Peyer's patch (tissue), 4 donors: ENCODE measurements around the gene MYBPC1. TPM values are rescaled to one million over a fixed set of nuclear protein-coding genes. Genes with fewer than 3 reads are reported as not detected.
A peak's percentile ranks its signal among the peaks of the same experiment; 100 is the strongest.

ENCODE experiments used
- DNase-seq, 3 donors: peaks; one replicate each; pipeline ENCODE4 v3.0.0-alpha.2; 2017 to 2019
- H3K27ac ChIP-seq, 4 donors: fragments of 200-600 bp; sonication (generic); one replicate each; pipeline ENCODE4 v1.5.1; 2016 to 2019
- H3K27me3 ChIP-seq, 2 donors: fragments of 200-600 bp; sonication (generic); one replicate each; pipeline ENCODE4 v1.5.1; 2019
- H3K36me3 ChIP-seq, 3 donors: fragments of 200-600 bp; sonication (generic); one replicate each; pipeline ENCODE4 v1.5.1; 2016 to 2019
- H3K4me1 ChIP-seq, 4 donors: fragments of 200-600 bp; sonication (generic); one replicate each; pipeline ENCODE4 v1.5.1; 2016 to 2019
- H3K4me3 ChIP-seq, 4 donors: fragments of 200-600 bp; sonication (generic); 1 replicate in 3 of 4; 2 replicates in 1 of 4; pipeline ENCODE4 v1.5.1; 2016 to 2019; ENCODE audit warnings: mild to moderate bottlenecking in 1 of 4
- H3K9me3 ChIP-seq, 4 donors: fragments of 200-600 bp; sonication (generic); one replicate each; pipeline ENCODE4 v1.5.1; 2016 to 2019; ENCODE audit warnings: mild to moderate bottlenecking in 1 of 4
- CTCF ChIP-seq, 6 experiments: fragments of 450-650 bp in 4 of 6; fragments of 200-600 bp in 2 of 6; sonication (generic) in 1 of 6; IDR thresholded peaks; one replicate each; pipeline ENCODE4 v1.5.1; 2017 to 2019; ENCODE audit warnings: antibody characterized with exemption in 6 of 6, mild to moderate bottlenecking in 3 of 6, moderate library complexity in 1 of 6
- POLR2A ChIP-seq, 2 donors: fragments of 450-650 bp; IDR thresholded peaks; one replicate each; pipeline ENCODE4 v1.5.1; 2017; ENCODE audit warnings: antibody characterized with exemption in 2 of 2, mild to moderate bottlenecking in 2 of 2, moderate library complexity in 2 of 2
- total RNA-seq, 4 donors: library from RNA; depleted of rRNA; stranded (reverse); fragments of >200 nt; gene quantifications; one replicate each; pipeline ENCODE4 v1.1.0, GENCODE V29; 2016

Gene MYBPC1
- total RNA-seq, 4 donors from 2014 or later: 19.4 to 141 (median 63.9) TPM; not detected in 1

- Histone ChIP-seq H3K4me3 (peak within 1 kb of the TSS; percentile 70 to 98 (median 91)), H3K4me1 (peaks cover 4 to 43% (median 11%) of the 10 kb centered on the region in 4 donors), H3K27ac (peak within 1 kb of the TSS; percentile 88 to 99 (median 92)), H3K27me3 (no peaks in the 10 kb centered on the region), H3K9me3 (no peaks in the 10 kb centered on the region), H3K36me3 (no peaks in the 10 kb centered on the region)
- peak; percentile 86 to 94 (median 90) for DNase-seq
- TF ChIP-seq POLR2A (IDR thresholded peaks at IDR 0.05) (peak; percentile 27 to 50), CTCF (IDR thresholded peaks at IDR 0.05) (no peak)
These were observed 102.6 kb downstream of the MYBPC1 start, which contains the start of gene CHPT1 for GRCh38 chr12:101697197-101697929. CHPT1 (plus strand) TSS chr12:101697640; CDS start chr12:101697862, 222 bp downstream.

GRCh38 chr12:101697930-101698799 lies 103.4 kb downstream of the MYBPC1 start:
- Histone ChIP-seq H3K27ac (peak overlapping the region; percentile 88 to 99 (median 92)), H3K27me3 (no peaks in the 10 kb centered on the region), H3K4me3 (peak overlapping the region; percentile 70 to 98 (median 91)), H3K36me3 (no peaks in the 10 kb centered on the region), H3K9me3 (no peaks in the 10 kb centered on the region), H3K4me1 (peaks cover 4 to 48% (median 11%) of the 10 kb centered on the region in 4 donors)
- TF ChIP-seq CTCF (IDR thresholded peaks at IDR 0.05) (no peak), POLR2A (IDR thresholded peaks at IDR 0.05) (peak; percentile 83 to 87)
- peak; percentile 47 to 82 (median 81) for DNase-seq

- Histone ChIP-seq H3K4me1 (peaks cover 4 to 48% (median 12%) of the 10 kb centered on the region in 4 donors), H3K27ac (peak overlapping the region; percentile 50 to 99 (median 92)), H3K4me3 (peak overlapping the region; percentile 70 to 98 (median 91)), H3K36me3 (no peaks in the 10 kb centered on the region), H3K27me3 (no peaks in the 10 kb centered on the region), H3K9me3 (no peaks in the 10 kb centered on the region)
- DNase-seq: peak; percentile 34 to 66 (median 48)
- TF ChIP-seq POLR2A (IDR thresholded peaks at IDR 0.05): no peak
- TF ChIP-seq CTCF (IDR thresholded peaks at IDR 0.05): peak in 1 of 6 experiments; percentile 17
These were observed 104.1 kb downstream of the MYBPC1 start for GRCh38 chr12:101698800-101699347.

- peaks cover 4 to 46% (median 12%) of the 10 kb centered on the region in 4 donors for H3K4me1 ChIP-seq
- H3K27me3 ChIP-seq: no peaks in the 10 kb centered on the region
- H3K27ac ChIP-seq: no peak overlapping the region
- DNase-seq: no peak
- no peaks in the 10 kb centered on the region for H3K36me3 ChIP-seq
- TF ChIP-seq CTCF (IDR thresholded peaks at IDR 0.05) (no peak), POLR2A (IDR thresholded peaks at IDR 0.05) (no peak)
- no peaks in the 10 kb centered on the region for H3K9me3 ChIP-seq
- peak overlapping the region in 2 of 4 donors; percentile 95 to 98 for H3K4me3 ChIP-seq
These were observed 105.6 kb downstream of the MYBPC1 start for GRCh38 chr12:101700299-101700820.

- no peak overlapping the region for H3K4me3 ChIP-seq
These were observed 108.7 kb downstream of the MYBPC1 start for GRCh38 chr12:101703487-101703886.

More at GRCh38 chr12:101703487-101703886, 108.7 kb downstream of the MYBPC1 start:
- no peak for DNase-seq
- H3K4me1 ChIP-seq: peaks cover 4 to 47% (median 7%) of the 10 kb centered on the region in 4 donors
- H3K9me3 ChIP-seq: no peaks in the 10 kb centered on the region
- no peak overlapping the region for H3K27ac ChIP-seq
- no peaks in the 10 kb centered on the region for H3K36me3 ChIP-seq
- TF ChIP-seq POLR2A (IDR thresholded peaks at IDR 0.05) (no peak), CTCF (IDR thresholded peaks at IDR 0.05) (no peak)
- no peaks in the 10 kb centered on the region for H3K27me3 ChIP-seq
